HG03469 (cell line): ENCODE measurements around the gene HEPACAM2.

Experiments used
- ATAC-seq: cut with Tn5 transposase; IDR thresholded peaks from one replicate; pipeline ENCODE4 v1.9.1; 2021; ENCODE audit warnings: mild to moderate bottlenecking, moderate library complexity, moderate number of reproducible peaks; ENCODE audit not compliant: unreplicated experiment

Gene HEPACAM2

DNA sequence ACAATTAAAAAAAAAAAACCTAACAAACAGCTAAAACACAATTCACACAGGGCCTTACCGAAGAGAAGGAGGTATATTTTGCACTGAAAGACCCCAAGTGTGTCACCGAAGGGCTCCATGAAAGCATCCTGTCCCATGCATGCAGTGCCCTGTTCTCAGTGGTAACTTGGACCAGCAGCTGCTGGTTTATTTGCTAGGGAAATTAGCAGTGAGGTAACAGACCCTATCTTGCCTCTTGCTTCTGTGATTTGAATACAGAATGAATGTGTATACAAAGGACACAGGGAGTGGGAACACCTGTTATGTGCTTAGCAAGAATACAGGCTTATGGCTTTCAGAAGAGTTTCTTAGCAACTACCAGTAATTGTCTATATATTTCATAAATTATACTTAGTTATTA lies at the start of gene HEPACAM2:
TSS of gene HEPACAM2 (minus strand) at position 160 of the 400 bp plus-strand sequence.
- ATAC-seq: no peak

DNA sequence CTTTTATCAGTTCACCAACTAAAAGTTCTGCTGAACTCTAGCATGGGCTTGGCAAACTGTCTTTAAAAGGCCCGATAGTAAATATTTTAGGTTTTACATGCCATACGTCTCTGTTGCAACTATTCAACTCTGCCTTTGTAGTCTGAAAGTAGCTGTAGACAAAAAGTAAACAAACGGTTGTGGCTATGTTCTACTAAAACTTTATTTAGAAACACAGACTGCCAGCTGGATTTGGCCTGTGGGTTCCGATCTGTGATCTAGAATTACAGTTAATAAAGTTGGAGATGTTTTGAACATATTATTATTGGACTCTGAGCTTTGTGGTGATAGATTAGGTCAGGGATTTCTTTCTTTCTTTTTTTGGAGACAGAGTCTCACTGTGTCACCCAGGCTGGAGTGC lies 39.0 kb upstream of the HEPACAM2 start:
- ATAC-seq: no peak

DNA sequence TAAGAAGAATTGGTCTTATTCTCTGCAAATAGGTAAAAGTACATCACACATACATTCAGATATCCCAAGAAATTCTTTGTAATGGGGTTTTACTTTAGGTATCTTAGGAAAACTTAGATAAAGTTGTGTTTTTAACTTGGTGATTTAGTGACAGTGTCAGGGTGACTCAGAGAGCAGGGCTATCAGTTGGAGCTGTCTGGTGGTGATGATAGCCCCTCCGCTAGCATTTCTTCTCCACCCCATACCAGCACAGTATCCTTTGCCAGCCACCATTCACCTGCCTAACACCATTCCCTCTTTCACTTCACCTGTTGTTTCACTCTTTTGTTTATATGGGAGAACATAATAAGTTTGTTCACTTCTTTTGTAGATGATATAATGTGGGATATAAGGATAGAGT lies 36.3 kb upstream of the HEPACAM2 start:
- ATAC-seq: no peak

DNA sequence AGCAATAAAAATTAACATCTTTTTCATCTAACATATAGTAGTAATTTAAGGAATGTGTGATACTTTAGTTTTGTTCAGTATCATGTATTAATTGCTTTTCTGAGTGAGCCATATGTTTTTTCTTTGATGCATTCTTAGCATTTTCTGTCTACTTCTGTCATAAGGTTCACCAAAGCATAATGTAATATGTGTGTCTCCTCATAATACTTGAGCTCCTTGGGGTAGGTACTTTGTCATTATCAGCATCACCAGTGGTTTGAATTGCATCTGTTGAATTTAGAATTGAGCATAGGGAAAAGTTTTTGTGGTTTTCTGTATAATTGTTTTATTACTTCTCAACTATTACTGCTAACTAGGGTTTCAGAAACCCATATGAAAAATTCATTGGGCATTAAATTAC lies 32.4 kb upstream of the HEPACAM2 start:
- no peak for ATAC-seq

DNA sequence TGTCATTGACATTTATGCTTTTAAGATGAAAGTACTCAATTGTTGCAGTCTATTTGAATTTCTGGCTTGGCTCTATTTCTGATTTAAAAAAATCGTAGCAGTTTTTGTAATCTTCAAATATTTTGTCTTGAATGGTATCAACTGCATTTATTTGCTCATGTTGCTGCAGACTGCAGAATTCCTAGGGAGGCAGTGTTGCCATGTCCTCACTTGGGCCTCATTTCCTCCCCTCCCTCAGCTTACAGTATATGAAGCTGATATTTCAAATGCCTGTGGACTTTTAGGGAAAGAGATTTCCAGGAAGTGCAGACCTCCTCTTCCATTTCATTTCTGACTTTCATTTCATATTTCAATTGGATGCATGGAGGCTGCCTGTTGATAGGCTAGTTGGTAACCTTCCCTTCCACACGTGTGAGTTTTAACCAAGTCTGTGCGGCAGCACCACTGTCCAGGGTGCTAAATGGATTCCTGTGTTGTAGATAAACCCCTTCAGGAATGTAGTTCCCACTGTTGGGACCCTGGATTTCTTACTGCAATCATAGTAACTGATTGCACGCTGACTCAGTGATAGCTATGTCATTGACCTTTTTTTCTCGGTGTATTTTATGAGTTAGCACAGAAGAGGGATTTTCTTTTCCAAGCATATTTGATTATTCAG lies 23.4 kb upstream of the HEPACAM2 start:
- no peak for ATAC-seq

DNA sequence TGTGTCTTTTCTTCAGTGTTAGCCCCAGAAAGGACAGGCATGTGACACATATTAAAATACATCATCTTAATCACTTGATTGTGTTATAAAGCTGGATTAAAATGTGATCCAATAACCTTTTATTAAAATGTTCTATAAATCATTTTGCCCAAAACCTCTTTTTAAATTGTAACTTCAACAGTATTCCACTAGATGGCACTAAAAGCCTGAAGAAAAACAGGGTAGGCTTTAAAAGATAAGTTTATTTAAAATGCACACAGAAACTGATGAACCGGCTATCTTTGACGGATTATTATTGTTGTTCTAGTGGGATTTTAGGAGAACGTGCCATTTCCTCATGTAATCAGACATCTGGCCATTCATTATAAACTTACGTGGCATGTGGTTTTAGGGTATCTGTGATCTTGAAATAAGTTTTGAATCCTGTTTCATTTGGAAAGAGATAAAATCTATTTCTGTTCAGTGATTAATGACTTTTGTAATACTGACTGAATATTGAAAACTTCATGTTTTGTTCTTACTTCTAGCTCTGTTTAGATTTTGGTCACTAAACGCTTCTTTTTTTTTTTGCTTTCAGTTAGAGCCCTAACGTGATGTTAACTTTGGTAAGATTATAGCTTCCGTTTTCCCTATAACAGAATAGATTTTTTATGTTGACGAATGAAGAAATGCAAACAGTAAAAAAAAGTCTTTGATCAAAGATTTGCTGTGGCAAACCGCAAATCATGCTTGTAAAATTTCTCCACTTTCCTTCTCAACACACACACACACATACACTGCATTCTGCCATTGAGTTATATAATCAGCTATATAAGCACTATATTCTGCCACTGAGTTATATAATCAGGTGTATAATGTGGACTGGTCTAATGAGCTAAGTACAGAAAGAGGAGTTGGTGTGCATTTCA lies 19.5 kb upstream of the HEPACAM2 start:
- ATAC-seq: no peak

DNA sequence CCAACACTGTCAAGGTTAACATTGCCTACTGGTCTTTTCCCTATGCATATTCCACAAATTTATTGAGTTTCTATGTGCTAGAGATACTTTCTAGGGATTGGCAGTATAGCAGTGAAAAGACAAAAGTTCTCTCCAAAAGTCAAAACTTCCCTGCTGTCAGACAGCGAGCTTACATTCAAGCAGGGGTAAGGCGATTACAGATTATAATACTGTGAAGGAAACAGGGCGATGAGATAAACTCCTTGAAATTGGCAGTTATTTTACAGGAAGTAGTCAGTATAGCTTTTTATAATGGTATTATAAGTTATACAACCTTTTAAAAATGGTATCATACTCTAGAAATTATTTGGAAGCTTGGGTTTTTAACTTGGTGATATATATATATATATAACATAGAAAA lies 15.8 kb upstream of the HEPACAM2 start:
- ATAC-seq: no peak

DNA sequence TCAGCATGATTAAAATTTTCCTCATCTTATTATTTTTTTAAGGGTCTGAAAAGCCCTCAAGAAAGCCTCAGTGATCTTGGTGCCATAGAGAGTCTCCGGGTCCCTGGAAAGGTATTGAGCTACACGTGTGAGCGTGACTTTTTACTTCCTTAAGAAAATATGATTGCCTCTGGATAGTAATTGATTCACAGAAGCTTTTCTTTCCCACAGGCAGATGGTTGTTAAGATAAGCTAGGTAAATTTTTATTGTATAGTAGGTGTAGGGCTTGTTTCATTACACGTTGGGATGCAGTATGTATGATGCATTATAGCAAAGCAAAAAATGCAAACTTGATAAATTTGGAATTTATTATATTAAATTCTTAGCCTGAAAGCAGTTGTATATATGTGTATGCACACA lies 13.6 kb upstream of the HEPACAM2 start:
- ATAC-seq: no peak

DNA sequence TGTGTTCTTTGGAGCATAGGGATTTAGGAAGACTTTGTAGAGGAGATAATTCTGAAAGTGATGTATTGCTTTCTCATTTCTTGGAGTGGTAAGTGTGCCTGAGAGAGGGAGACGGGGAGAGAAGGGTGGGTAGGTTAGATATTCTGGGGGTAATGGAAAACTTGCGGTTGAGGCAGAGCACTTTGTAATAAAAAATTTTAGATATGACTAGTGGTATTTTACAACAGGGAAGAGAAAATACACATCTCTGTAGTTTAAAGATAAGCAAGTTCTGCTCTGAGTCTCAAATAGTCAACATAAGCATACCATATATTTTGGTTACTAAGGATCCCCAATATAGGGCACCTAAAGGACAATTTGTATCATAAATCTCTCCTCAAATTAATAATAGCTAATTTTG lies 12.5 kb upstream of the HEPACAM2 start:
- ATAC-seq: no peak

DNA sequence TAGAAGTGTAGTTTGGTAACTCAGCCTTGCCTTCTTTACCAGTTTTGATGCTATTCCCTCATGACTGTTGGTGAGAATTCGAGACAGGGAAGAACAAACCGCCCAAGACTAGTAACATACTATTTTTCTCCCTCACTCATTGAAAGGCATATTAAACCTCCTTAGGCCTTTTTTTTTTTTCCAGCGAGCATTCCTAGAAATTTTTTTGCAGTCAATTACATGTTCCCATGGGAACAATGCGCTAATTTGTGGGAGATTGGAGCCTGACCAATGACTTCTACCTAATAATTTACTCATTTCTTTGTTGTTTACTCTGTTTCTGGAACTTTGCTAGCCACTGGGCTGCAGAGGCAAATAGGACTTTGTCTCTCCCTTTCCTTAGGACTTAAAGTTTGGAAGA lies 11.9 kb upstream of the HEPACAM2 start:
- ATAC-seq: no peak

DNA sequence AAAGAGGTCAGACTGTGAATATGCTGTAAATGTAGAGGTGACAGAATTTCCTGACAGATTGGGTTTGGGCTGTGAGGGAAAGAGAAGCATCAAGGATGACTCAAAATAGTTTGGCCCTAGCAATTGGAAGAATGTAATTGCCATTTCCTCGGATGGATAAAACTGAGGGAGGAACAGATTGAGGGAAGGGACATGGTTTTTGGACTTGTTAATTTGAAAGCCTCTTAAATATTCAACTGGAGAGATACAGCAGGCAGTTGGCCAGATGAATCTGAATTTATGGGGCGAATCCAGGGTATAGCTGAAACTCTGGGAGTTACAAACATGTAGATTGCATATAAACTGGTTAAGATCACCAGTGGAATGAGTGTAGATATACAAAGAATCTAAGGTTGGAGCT lies 9.3 kb upstream of the HEPACAM2 start:
- ATAC-seq: no peak

DNA sequence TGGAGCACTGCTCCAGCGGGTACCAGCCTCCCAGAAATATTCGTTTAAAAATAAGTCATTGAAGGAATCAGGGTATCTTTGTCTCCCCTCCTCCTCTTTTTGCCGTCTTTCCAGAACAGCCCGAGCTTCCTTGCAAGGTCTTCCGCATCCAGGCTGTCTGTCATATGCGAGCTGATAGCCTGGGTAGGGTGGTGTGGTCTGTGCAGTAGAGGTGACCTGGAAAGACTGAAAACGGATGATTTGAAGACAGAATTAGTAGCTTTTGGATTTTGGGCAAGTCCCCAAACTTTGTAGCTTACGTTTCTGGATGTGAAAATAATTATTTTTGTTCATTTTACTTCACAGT lies 6.4 kb upstream of the HEPACAM2 start:
- ATAC-seq: no peak

DNA sequence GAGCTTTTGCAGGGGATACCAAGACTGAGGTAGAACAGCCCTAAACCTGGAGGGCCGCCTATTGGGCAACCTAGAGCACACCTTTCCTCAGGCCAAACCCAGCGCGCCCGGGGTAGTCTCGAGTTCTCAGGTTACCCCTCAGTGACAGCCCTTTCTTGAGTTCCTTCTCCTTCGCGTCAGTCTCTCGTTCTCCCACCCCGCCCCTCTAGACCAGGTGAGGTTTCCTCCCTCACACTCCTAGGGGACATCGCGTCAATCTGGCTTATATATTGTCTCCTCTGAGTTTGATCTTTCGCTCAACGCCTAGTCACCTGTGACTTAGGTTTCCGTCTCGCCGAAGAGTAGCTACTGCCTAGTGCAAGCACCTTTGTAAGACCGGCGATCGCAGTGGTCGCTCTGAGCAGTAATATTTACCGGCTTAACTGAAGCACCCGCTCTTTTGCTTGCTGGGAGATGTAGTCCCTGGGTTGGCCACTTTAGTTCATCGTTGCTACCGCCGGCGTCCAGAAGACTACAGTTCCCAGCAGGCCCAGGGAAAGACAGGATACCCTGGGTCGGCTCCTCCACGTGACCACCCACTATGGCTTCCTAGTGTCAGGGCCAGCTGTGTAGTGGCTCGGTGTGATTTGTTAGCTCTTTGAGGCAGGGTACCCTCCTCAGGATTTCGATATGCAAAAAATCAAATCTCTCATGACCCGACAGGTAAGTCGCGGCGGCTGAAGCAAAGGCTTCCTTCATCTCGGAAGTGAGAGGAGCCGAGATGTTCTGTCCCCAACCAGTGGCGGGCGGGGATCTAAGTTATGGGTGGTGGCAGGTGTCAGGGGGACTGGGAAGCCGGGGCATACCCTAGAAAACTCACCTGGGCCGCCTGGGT lies 5.8 kb upstream of the HEPACAM2 start, which contains the start of gene VPS50:
TSS of gene VPS50 (plus strand) at position 568 of the 874 bp plus-strand sequence. CDS start at position 670, 102 bp downstream.
- peak; percentile 98 for ATAC-seq

DNA sequence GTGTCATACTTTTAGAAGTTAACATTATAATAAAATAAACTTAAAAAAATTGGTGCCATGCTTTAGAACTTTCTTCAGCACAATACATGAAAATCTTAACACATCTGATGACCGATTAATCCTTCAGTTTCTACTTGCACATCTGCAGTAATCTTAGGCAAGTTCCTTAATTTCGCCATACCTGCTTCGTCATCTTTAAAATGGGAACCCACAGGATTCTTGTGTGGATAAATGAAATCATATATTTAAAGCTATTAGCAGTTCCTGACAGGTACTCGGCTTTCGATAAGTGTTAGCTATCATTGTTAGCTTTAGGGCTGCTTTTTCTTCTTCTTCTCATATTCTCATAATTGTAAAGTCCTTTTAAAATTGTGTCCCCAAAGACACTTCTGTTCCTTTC lies 5.0 kb upstream of the HEPACAM2 start:
- no peak for ATAC-seq

DNA sequence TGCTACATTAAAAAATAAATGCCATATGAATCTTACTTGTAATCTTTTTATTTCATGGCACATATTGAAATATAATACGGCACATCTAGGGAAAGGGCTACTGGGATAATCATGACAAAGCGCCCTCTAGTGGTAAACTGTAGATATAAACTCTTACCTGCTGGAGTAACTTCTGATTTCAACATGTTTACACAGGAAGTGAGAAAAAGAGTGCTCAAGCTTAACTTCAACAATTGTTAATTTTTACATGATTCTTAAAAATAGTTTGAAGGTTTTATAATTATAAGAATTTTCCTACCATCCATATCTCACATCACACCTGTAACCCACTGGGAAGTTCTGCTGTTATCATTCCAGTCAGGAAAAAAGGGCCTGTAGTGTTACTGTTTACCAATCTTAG lies 2.0 kb upstream of the HEPACAM2 start:
- ATAC-seq: peak; percentile 21

DNA sequence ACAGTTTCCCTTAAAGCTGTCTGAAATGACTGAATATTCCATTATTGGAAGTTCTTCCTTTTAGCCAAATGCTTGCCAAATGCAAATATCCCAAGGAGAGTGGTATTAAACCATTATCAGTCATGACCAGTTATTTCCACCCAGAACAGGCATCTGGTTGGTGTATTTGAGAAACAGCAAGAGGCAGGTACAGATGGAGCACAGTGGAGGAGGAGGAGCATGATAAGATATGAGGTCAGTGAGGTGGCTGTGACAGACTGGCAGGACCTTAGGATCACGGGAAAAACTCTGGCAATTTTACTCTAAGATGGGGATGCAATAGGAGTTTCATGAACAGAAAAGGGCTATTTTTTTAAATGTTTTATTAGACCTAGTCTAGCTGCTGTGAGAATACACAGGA lies 6.4 kb downstream of the HEPACAM2 start:
- ATAC-seq: no peak

DNA sequence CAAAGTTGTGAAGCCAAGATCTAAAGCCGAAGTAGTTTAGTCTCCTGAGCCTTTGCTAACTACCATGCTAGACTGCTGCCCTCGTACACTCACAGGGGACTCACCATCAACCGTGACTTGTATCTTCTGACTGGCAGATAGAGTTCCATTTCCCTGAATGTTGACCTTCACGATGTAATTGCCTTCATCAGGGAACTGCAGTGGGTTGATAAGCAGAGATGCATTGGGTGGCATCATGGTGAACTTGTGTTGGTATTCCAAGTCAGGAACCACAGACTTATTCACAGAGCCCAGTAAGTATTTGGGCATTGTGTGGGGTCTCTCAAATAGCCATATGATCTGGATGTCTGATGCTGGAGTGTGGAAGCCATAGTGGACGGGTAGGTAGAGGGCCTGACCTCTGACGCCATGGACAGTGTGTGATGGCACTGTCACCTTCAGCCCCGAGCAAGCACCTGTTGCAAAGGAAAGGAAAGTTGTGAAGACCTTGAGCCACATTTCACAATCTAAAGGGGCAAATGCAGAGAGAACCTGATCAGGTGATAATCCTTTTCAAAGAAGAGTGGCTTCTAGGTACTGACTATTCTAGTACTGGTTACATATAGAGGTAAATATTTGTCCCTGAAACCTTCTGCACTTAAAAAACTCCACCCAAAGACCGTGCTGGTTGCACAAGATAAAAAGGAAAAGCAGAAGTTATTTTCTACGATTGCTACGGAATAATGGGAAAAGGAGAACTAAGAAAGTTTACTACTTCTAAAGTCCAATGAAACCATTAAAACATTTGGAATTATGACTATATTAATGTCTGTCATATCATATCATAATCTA lies 7.1 kb downstream of the HEPACAM2 start:
- ATAC-seq: no peak

DNA sequence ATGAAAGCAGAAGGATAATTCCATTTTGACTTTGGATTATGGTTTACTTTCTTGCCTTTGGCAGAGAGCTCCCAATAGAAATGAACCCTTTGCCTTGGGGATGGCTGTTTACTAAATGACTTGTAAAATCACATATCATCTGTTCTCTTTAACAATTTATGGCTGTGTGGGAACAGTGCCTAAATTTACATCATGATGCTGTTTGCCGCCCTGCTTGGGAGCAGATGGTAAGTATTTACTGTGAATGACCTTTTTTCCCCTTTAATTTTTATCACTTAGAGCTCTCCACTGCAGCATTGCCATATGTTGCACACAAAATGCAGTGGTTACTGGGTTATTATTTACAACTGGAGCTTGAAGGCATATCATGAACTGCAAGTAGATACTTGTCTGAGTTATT lies 13.4 kb downstream of the HEPACAM2 start:
- no peak for ATAC-seq

DNA sequence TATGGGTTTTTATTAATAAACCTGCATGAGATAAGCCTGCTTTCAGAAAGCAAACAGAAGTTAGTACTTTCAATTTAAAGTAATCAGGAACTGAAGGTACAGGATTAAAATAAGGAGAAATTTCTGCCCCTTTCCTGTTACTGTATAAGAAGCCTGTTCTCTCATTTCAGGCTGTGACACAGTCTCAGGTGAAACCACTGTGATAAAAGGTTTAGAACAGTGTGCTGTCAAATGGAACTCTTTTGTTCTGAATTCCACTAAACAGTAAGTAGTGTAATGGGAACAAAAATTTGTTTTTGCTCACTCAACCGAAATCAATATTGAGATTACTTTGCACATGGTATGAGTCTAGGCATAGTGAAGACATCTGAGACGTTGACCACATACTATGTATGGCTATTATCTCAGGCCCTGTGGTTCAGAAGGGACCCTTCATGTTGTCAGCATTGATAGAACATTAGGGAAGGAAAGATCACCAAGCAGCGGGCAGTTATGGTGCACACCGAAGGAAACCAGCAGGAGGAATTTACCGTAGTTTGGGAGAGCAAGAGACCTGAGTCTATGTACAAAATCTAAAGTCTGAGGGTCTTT lies 14.9 kb downstream of the HEPACAM2 start:
- no peak for ATAC-seq

DNA sequence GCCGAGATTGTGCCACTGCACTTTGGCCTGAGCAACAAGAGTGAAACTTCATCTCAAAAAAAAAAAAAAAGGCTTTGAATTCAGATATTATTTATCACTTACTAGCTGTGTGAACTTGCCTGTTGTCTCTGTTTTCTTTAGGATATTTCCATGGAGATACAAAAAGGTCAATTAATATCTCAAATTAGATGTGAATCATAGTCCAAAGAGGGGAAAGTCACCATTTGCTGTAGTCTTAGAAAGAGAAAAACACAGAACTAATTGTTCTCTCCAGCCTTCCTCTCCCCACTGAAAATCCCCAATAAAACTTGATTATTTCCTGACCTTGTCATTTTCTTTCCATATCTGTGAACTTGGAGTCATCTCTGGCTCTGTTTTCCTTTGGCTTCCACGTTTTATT lies 21.2 kb downstream of the HEPACAM2 start:
- no peak for ATAC-seq
